GM12878 (cell line): ENCODE measurements around the gene C1orf53. TPM values are rescaled to one million over a fixed set of nuclear protein-coding genes. Genes with fewer than 3 reads are reported as not detected.

Experiments
- ATAC-seq: fragments of 200-7000 bp; cut with Tn5 transposase; 3 replicates; pipeline ENCODE4 v1.9.1; 2020; ENCODE audit warnings: mild to moderate bottlenecking, moderate library complexity
- BruUV-seq: library from RNA; stranded (reverse); fragments of 400-500 nt; replicated peaks from 2 replicates; lab custom pipeline; 2021; lab: Mats Ljungman, UMichigan
- CTCF ChIA-PET: fragments of 300-600 bp; sonication (Branson Sonifier 250); formaldehyde crosslinking; extraction: SDS; loops from one replicate; lab custom pipeline; 2021; ENCODE audit warnings: inconsistent platforms; lab: Yijun Ruan, JAX
- POLR2A ChIA-PET: fragments of 350-600 bp; formaldehyde crosslinking; extraction: SDS; loops from one replicate; lab custom pipeline; 2021; ENCODE audit warnings: inconsistent platforms; lab: Charles Lee
- RAD21 ChIA-PET: fragments of 300-600 bp; sonication (Branson Sonifier 250); formaldehyde crosslinking; loops from one replicate; lab custom pipeline; 2023; ENCODE audit warnings: antibody characterized with exemption; ENCODE audit not compliant: unreplicated experiment; lab: Charles Lee
- SMC1A ChIA-PET: fragments of 300-600 bp; sonication (Branson Sonifier 250); formaldehyde crosslinking; loops from one replicate; lab custom pipeline; 2023; ENCODE audit not compliant: unreplicated experiment, uncharacterized antibody; lab: Charles Lee
- DNase-seq: peaks from one replicate; pipeline ENCODE4 v3.0.0-alpha.2; 2011; ENCODE audit warnings: low read depth, low spot score
- FAIRE-seq: peaks from 3 replicates; lab custom pipeline; 2011; peaks lifted over from hg19 to GRCh38; lab: Jason Lieb, UNC
- H2AFZ ChIP-seq: 2 replicates; pipeline ENCODE4 v1.6.0; 2011; ENCODE audit warnings: low read depth, low read length, control low read depth; ENCODE audit not compliant: control insufficient read depth
- H3K27ac ChIP-seq: 2 replicates; pipeline ENCODE4 v1.5.1; 2011; ENCODE audit warnings: control low read depth; ENCODE audit not compliant: control insufficient read depth, insufficient read depth
- H3K27me3 ChIP-seq, 2 experiments: replicated peaks in 1 of 2; 2 replicates each; pipeline versions ENCODE4 v1.6.0 to v1.6.1; 2011; ENCODE audit warnings: low read length in 1 of 2; ENCODE audit not compliant: control insufficient read depth in 2 of 2, insufficient read depth in 2 of 2
- H3K36me3 ChIP-seq, 2 experiments: 2 replicates each; pipeline ENCODE4 v1.5.1; 2011; ENCODE audit warnings: low read length in 1 of 2; ENCODE audit not compliant: control insufficient read depth in 2 of 2, insufficient read depth in 2 of 2
- H3K4me1 ChIP-seq: 2 replicates; pipeline ENCODE4 v1.6.1; 2011; ENCODE audit warnings: mild to moderate bottlenecking, low read length, moderate library complexity, mixed read lengths; ENCODE audit not compliant: control insufficient read depth, insufficient read depth
- H3K4me2 ChIP-seq: 2 replicates; pipeline ENCODE4 v1.6.0; 2011; ENCODE audit warnings: control low read depth; ENCODE audit not compliant: control insufficient read depth, insufficient read depth
- H3K4me3 ChIP-seq: fragments of 200-600 bp; sonication (generic); 2 replicates; pipeline ENCODE4 v1.5.1; 2016
- H3K79me2 ChIP-seq: 2 replicates; pipeline ENCODE4 v1.6.0; 2011; ENCODE audit warnings: low read length; ENCODE audit not compliant: control insufficient read depth, insufficient read depth
- H3K9ac ChIP-seq: 2 replicates; pipeline ENCODE4 v1.8.0; 2011; ENCODE audit warnings: low read length, control low read depth, mixed read lengths; ENCODE audit not compliant: control insufficient read depth, insufficient read depth
- H3K9me3 ChIP-seq: replicated peaks from 3 replicates; pipeline ENCODE4 v1.5.1; 2011; ENCODE audit warnings: mild to moderate bottlenecking, low read length; ENCODE audit not compliant: control insufficient read depth, insufficient read depth
- H4K20me1 ChIP-seq: 2 replicates; pipeline ENCODE4 v1.6.0; 2011; ENCODE audit not compliant: control insufficient read depth, insufficient read depth
- JUND ChIP-seq: IDR thresholded peaks from 2 replicates; pipeline ENCODE4 v1.6.1; 2012; ENCODE audit warnings: low read depth, mild to moderate bottlenecking, low read length, improper control_type of control experiment, moderate library complexity
- LARP7 ChIP-seq: fragments of 450-650 bp; IDR thresholded peaks from 2 replicates; pipeline ENCODE4 v1.6.1; 2017; ENCODE audit warnings: mild to moderate bottlenecking
- PAX5 ChIP-seq: IDR thresholded peaks from 2 replicates; pipeline ENCODE4 v1.6.1; 2011; ENCODE audit warnings: low read depth, low read length, borderline replicate concordance
- SMC3 ChIP-seq: IDR thresholded peaks from 2 replicates; pipeline ENCODE4 v1.6.1; 2011; ENCODE audit warnings: low read length, improper control_type of control experiment, borderline replicate concordance
- ZBTB11 ChIP-seq: fragments of 450-650 bp; formaldehyde crosslinking; IDR thresholded peaks from 2 replicates; pipeline ENCODE4 v1.5.0; 2022; ENCODE audit warnings: mild to moderate bottlenecking, missing genetic modification characterization
- ZBTB33 ChIP-seq: fragments of 450-650 bp; IDR thresholded peaks from 2 replicates; pipeline ENCODE4 v1.6.1; 2017; ENCODE audit warnings: mild to moderate bottlenecking
- WGBS: methylation state at CpG from one replicate; pipeline ENCODE4 v1.1.6; 2016; ENCODE audit warnings: low lambda C conversion rate; ENCODE audit not compliant: insufficient replicate concordance, insufficient coverage; ENCODE audit errors: missing lambda C conversion rate; 5-methylcytosine and 5-hydroxymethylcytosine counted together
- in situ Hi-C: fragments of 300-500 bp; cut with MboI; formaldehyde crosslinking; loops from 9 replicates; pipeline ENCODE4 v1.14.3; 2018; ENCODE audit warnings: mixed read lengths
- intact Hi-C: fragments of 100-400 bp; cut with micrococcal nuclease; formaldehyde crosslinking; loops from one replicate; pipeline ENCODE4 v1.14.2; 2022; ENCODE audit not compliant: unreplicated experiment
- polyA plus RNA-seq, 11 experiments: library from polyadenylated mRNA; depleted of rRNA in 4 of 11; unstranded in 6 of 11; stranded (reverse) in 5 of 11; fragments of >200 nt; fragmentation: Nextera tagmentation in 4 of 11; fragmentation: Illumina TruSeq in 1 of 11; extraction: Ambion mirVana in 4 of 11; extraction: Trizol in 1 of 11; gene quantifications; 1 replicate in 1 of 11; 2 replicates in 10 of 11; pipeline versions ENCODE4 v1.2.1 to v1.2.3, GENCODE V29; 2011 to 2016; ENCODE audit warnings: inconsistent platforms in 2 of 11, missing spikeins in 2 of 11, low read depth in 1 of 11
- total RNA-seq, 4 experiments: library from RNA; depleted of rRNA in 3 of 4; stranded (reverse); fragments of >200 nt in 3 of 4; fragmentation: Illumina TruSeq in 1 of 4; extraction: Trizol in 1 of 4; gene quantifications; 2 replicates each; pipeline versions ENCODE4 v1.2.1 to v1.2.3, GENCODE V29; 2013 to 2021
- TF ChIP-seq, protein P1 (sequence below): fragments of 450-650 bp; IDR thresholded peaks from 2 replicates; pipeline ENCODE4 v1.6.1; 2017; ENCODE audit warnings: mild to moderate bottlenecking, moderate library complexity
- TF ChIP-seq, protein P2 (sequence below): IDR thresholded peaks from 2 replicates; pipeline ENCODE4 v1.6.1; 2012; ENCODE audit warnings: low read depth, low read length, improper control_type of control experiment

Gene C1orf53
- total and polyA plus RNA-seq, 10 of the 15 experiments (the other 5 are each of a cell fraction or from before 2014, with no cell fraction given) = 0.31 to 5.4 (median 0.59) TPM

DNA sequence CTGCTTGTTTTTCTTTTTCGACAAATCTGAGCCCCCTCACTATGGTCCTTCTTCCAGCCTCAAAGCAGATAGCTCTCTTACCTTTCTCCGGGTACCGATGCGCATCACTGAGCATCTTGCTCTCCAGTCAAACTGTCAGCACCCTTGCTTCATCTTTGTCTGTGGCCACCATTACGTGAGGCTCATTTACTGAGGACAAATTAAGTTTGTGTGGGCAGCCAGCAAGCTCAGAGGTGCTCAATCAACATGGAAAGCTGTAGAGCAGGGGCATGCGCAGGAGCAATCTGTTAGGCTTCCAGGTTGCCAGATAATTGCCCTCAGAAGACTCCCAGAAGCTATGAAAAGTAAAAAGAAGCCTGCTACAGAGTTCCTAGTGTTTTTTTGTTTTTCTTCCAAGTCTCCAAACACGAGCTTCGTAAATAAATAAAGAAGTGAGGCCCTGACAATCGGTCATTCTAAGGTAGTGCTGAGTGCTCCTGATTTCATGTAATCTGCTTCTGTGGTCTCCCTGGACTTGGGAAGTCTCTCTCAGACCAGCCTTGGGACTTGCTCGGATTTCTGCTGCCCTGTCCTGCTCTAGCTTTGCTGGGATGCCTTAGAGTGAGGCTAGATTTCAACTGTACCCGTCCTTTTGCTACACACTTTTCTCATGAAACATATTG lies 1.8 kb downstream of the C1orf53 start (continued):
- TF ChIP-seq ZBTB11 (CRISPR knock-in tag) (no peak), SMC3 (no peak), PAX5 (no peak)

DNA sequence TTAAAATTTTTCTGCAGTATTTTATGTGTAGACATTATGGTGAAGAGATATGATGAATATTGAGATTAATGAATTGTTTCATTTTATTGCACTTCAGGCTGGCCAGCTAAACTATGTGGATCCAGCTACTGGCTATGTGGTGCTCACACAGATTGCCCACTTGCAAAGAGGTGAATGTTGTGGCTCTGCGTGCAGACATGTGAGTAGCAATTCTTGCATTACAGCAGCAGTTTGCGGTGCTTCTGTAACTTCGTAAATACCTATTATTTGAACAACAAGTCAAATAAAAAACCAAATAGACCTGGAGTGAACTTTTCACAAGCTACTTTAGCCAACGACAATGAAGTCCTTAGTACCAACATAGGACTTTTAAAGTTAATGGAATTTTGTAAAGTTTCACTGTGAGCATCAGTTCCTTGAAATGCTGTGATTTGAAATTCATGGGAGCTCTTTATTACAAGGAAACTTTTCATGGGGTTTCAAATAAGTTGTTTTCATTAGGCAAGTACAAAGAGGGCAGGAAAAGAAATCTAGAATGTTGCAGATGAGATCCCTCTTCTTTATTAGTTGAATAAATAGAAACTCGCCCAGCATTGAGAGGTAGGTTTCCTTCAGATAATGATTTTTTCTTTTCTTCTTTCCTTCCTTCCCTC lies 3.4 kb downstream of the C1orf53 start:
- no peak overlapping the region for H3K4me3 ChIP-seq
- RAD21 ChIA-PET = no interaction called here
- peaks cover 5 to 21% of the 10 kb centered on the region in 2 experiments for H3K27me3 ChIP-seq
- H3K36me3 ChIP-seq = no peaks in the 10 kb centered on the region
- H3K4me1 ChIP-seq = no peaks in the 10 kb centered on the region
- BruUV-seq = no TSS peak
- SMC1A ChIA-PET = interaction anchor here (0.9 kb wide), 1 partner anchor 37 kb away, joined by 3 read pairs; no protein-coding TSS in a partner anchor
- POLR2A ChIA-PET = interaction anchor here (1.0 kb wide), 1 partner anchor 15 kb away, joined by 4 read pairs; no protein-coding TSS in a partner anchor
- in situ Hi-C loops = loop anchor here (25.0 kb wide), 1 partner anchor 781 kb away; no protein-coding TSS in a partner anchor
- FAIRE-seq = no peak
- 22% methylated on average over 5 of the region's 5 CpGs for WGBS
- H3K9ac ChIP-seq = no peak overlapping the region
- no peaks in the 10 kb centered on the region for H3K79me2 ChIP-seq
- TF ChIP-seq JUND = no peak
- TF ChIP-seq, protein P1, sequence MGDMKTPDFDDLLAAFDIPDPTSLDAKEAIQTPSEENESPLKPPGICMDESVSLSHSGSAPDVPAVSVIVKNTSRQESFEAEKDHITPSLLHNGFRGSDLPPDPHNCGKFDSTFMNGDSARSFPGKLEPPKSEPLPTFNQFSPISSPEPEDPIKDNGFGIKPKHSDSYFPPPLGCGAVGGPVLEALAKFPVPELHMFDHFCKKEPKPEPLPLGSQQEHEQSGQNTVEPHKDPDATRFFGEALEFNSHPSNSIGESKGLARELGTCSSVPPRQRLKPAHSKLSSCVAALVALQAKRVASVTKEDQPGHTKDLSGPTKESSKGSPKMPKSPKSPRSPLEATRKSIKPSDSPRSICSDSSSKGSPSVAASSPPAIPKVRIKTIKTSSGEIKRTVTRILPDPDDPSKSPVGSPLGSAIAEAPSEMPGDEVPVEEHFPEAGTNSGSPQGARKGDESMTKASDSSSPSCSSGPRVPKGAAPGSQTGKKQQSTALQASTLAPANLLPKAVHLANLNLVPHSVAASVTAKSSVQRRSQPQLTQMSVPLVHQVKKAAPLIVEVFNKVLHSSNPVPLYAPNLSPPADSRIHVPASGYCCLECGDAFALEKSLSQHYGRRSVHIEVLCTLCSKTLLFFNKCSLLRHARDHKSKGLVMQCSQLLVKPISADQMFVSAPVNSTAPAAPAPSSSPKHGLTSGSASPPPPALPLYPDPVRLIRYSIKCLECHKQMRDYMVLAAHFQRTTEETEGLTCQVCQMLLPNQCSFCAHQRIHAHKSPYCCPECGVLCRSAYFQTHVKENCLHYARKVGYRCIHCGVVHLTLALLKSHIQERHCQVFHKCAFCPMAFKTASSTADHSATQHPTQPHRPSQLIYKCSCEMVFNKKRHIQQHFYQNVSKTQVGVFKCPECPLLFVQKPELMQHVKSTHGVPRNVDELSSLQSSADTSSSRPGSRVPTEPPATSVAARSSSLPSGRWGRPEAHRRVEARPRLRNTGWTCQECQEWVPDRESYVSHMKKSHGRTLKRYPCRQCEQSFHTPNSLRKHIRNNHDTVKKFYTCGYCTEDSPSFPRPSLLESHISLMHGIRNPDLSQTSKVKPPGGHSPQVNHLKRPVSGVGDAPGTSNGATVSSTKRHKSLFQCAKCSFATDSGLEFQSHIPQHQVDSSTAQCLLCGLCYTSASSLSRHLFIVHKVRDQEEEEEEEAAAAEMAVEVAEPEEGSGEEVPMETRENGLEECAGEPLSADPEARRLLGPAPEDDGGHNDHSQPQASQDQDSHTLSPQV = no peak
- TF ChIP-seq, protein P2, sequence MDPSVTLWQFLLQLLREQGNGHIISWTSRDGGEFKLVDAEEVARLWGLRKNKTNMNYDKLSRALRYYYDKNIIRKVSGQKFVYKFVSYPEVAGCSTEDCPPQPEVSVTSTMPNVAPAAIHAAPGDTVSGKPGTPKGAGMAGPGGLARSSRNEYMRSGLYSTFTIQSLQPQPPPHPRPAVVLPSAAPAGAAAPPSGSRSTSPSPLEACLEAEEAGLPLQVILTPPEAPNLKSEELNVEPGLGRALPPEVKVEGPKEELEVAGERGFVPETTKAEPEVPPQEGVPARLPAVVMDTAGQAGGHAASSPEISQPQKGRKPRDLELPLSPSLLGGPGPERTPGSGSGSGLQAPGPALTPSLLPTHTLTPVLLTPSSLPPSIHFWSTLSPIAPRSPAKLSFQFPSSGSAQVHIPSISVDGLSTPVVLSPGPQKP = no peak
- no peak for TF ChIP-seq ZBTB33
- no peak for TF ChIP-seq LARP7
- H2AFZ ChIP-seq = no peak overlapping the region
- CTCF ChIA-PET = no interaction called here
- H4K20me1 ChIP-seq = no peaks in the 10 kb centered on the region
- intact Hi-C loops = no loop called here
- ATAC-seq = no peak
- H3K27ac ChIP-seq = no peak overlapping the region
- no peak overlapping the region for H3K4me2 ChIP-seq
- no peaks in the 10 kb centered on the region for H3K9me3 ChIP-seq
- no peak for DNase-seq
